ENCODE data around the gene CHST11.

The CHST11 gene

GRCh38 chr12:104590022-104590421 is 133.3 kb downstream of the CHST11 start:
- Histone ChIP-seq H3F3A (ENCODE audit: control insufficient read depth, insufficient read depth) (no peaks in the 10 kb centered on the region), H3K4me1 (ENCODE audit: control insufficient read depth, low read length) (peaks cover 58% of the 10 kb centered on the region), H3K9me2 (replicated peaks; ENCODE audit: control insufficient read depth, low read length) (no peaks in the 10 kb centered on the region), H3K4me2 (ENCODE audit: low read length) (no peak overlapping the region), H3K27ac (ENCODE audit: low read depth, low read length) (no peak overlapping the region), H3K9me3 (ENCODE audit: control insufficient read depth, insufficient read depth, low read length) (no peaks in the 10 kb centered on the region), H4K20me1 (ENCODE audit: control insufficient read depth, insufficient read depth, low read depth, low read length) (no peaks in the 10 kb centered on the region), H3K36me3 (ENCODE audit: control insufficient read depth, low read length) (no peaks in the 10 kb centered on the region), H3K79me2 (ENCODE audit: control insufficient read depth, low read length) (peaks cover 10% of the 10 kb centered on the region), H3K4me3 (ENCODE audit: low read length) (no peak overlapping the region), H3K27me3 (ENCODE audit: control insufficient read depth, low read length) (no peaks in the 10 kb centered on the region)
- no peak for TF ChIP-seq CTCF (IDR thresholded peaks at IDR 0.05; ENCODE audit: low read depth, low read length, poor library complexity, severe bottlenecking)
- no peak for TF ChIP-seq EZH2phosphoT487 (IDR thresholded peaks at IDR 0.05; ENCODE audit: borderline replicate concordance, low read length)

GRCh38 chr12:104591257-104591885 is 134.6 kb downstream of the CHST11 start:
- Histone ChIP-seq H3K79me2 (ENCODE audit: control insufficient read depth, low read length) (no peaks in the 10 kb centered on the region), H3K9me3 (ENCODE audit: control insufficient read depth, insufficient read depth, low read length) (no peaks in the 10 kb centered on the region), H3K27me3 (ENCODE audit: control insufficient read depth, low read length) (no peaks in the 10 kb centered on the region), H3K4me1 (ENCODE audit: control insufficient read depth, low read length) (peaks cover 51% of the 10 kb centered on the region), H3K27ac (ENCODE audit: low read depth, low read length) (no peak overlapping the region), H3K4me2 (ENCODE audit: low read length) (0 out of 2 replicates have a peak overlapping the region, but pooled peaks have one; percentile 15), H3F3A (ENCODE audit: control insufficient read depth, insufficient read depth) (no peaks in the 10 kb centered on the region), H3K9me2 (replicated peaks; ENCODE audit: control insufficient read depth, low read length) (no peaks in the 10 kb centered on the region), H3K36me3 (ENCODE audit: control insufficient read depth, low read length) (no peaks in the 10 kb centered on the region), H4K20me1 (ENCODE audit: control insufficient read depth, insufficient read depth, low read depth, low read length) (no peaks in the 10 kb centered on the region), H3K4me3 (ENCODE audit: low read length) (no peak overlapping the region)
- TF ChIP-seq EZH2phosphoT487 (IDR thresholded peaks at IDR 0.05; ENCODE audit: borderline replicate concordance, low read length) (no peak), CTCF (IDR thresholded peaks at IDR 0.05; ENCODE audit: low read depth, low read length, poor library complexity, severe bottlenecking) (no peak)

GRCh38 chr12:104593482-104593881 is 136.7 kb downstream of the CHST11 start:
- Histone ChIP-seq H3K79me2 (ENCODE audit: control insufficient read depth, low read length) (no peaks in the 10 kb centered on the region), H3K4me1 (ENCODE audit: control insufficient read depth, low read length) (peaks cover 49% of the 10 kb centered on the region), H3F3A (ENCODE audit: control insufficient read depth, insufficient read depth) (no peaks in the 10 kb centered on the region), H3K9me2 (replicated peaks; ENCODE audit: control insufficient read depth, low read length) (no peaks in the 10 kb centered on the region), H4K20me1 (ENCODE audit: control insufficient read depth, insufficient read depth, low read depth, low read length) (no peaks in the 10 kb centered on the region), H3K36me3 (ENCODE audit: control insufficient read depth, low read length) (no peaks in the 10 kb centered on the region), H3K27ac (ENCODE audit: low read depth, low read length) (no peak overlapping the region), H3K4me3 (ENCODE audit: low read length) (no peak overlapping the region), H3K27me3 (ENCODE audit: control insufficient read depth, low read length) (no peaks in the 10 kb centered on the region), H3K9me3 (ENCODE audit: control insufficient read depth, insufficient read depth, low read length) (no peaks in the 10 kb centered on the region), H3K4me2 (ENCODE audit: low read length) (no peak overlapping the region)
- TF ChIP-seq EZH2phosphoT487 (IDR thresholded peaks at IDR 0.05; ENCODE audit: borderline replicate concordance, low read length), result no peak
- TF ChIP-seq CTCF (IDR thresholded peaks at IDR 0.05; ENCODE audit: low read depth, low read length, poor library complexity, severe bottlenecking), result no peak

Data from DOHH2 (cell line).